ENCODE data around the gene CYFIP1. TPM values are rescaled to one million over a fixed set of nuclear protein-coding genes. Genes with fewer than 3 reads are reported as not detected.

Gene CYFIP1
- total and polyA plus RNA-seq, 9 of the 15 experiments (the other 6 are each of a cell fraction or from before 2014, with no cell fraction given), result 3.8 to 59.8 (median 28.3) TPM

DNA sequence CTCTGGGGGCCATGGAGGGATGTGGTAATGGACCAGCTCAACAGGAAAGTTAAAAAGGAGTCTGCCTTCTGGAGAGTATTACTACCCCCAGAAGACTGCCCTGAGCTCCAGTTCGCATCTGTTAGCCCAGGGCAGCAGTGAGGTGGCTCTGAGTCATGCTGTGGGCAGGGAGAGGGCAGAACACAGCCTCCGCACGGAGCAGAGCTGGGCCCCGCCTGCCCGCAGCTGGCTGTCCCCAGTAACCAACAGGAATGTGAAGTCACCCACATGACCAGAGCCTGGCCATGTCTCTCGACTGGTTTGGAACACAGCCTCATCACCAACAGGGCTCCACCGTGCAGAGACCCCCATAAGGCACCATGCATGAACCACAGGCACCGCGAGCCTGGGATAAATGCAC, 62.1 kb downstream of the CYFIP1 start:
- no peak for ATAC-seq
- Histone ChIP-seq H3K9me3 (replicated peaks; ENCODE audit: control insufficient read depth, insufficient read depth, low read depth, low read length) (no peaks in the 10 kb centered on the region), H3K9me1 (ENCODE audit: control insufficient read depth, insufficient read depth, low read length) (no peaks in the 10 kb centered on the region), H3K27me3 (ENCODE audit: control insufficient read depth in 2 of 2, insufficient read depth in 2 of 2, low read length in 2 of 2) (no peaks in the 10 kb centered on the region), H3K79me2 (ENCODE audit: control insufficient read depth, insufficient read depth, low read length) (no peaks in the 10 kb centered on the region), H2AFZ (ENCODE audit: low read depth, low read length) (no peak overlapping the region), H3K9ac (ENCODE audit: insufficient read depth in 1 of 2, low read depth in 2 of 2, low read length in 2 of 2) (no peak overlapping the region), H3K27ac (ENCODE audit: extremely low read depth, low read depth, low read length) (no peak overlapping the region), H3K4me2 (ENCODE audit: insufficient read depth, low read length) (no peak overlapping the region), H3K4me3 (no peak overlapping the region), H4K20me1 (replicated peaks; ENCODE audit: control insufficient read depth, insufficient read depth, low read length) (no peaks in the 10 kb centered on the region), H3K36me3 (ENCODE audit: control insufficient read depth, insufficient read depth, low read length) (peaks cover 20% of the 10 kb centered on the region; the same call in 2 of the 3 replicates), H3K4me1 (replicated peaks in 1 of 2; ENCODE audit: control insufficient read depth in 2 of 2, insufficient read depth in 2 of 2, low read length in 2 of 2) (peaks cover 0 to 7% of the 10 kb centered on the region in 2 experiments; a peak in 1 of 5 replicates)
- WGBS (ENCODE audit: insufficient coverage, low coverage, missing lambda C conversion rate), result 69% methylated on average over 9 of the region's 9 CpGs
- ChIA-PET CTCF (ENCODE audit: low intra/inter-chr PET ratio) (no interaction called here), POLR2A (interaction anchor here (1.0 kb wide), 1 partner anchor 16 kb away, joined by 3 read pairs; no protein-coding TSS in a partner anchor)
- DNase-seq (ENCODE audit: extremely low read depth in 1 of 4, low spot score in 3 of 4), result no peak
- intact Hi-C loops (cut with micrococcal nuclease), result no loop called here
- no peak for FAIRE-seq
- BruUV-seq (replicated peaks), result no TSS peak
- TF ChIP-seq, protein P1, sequence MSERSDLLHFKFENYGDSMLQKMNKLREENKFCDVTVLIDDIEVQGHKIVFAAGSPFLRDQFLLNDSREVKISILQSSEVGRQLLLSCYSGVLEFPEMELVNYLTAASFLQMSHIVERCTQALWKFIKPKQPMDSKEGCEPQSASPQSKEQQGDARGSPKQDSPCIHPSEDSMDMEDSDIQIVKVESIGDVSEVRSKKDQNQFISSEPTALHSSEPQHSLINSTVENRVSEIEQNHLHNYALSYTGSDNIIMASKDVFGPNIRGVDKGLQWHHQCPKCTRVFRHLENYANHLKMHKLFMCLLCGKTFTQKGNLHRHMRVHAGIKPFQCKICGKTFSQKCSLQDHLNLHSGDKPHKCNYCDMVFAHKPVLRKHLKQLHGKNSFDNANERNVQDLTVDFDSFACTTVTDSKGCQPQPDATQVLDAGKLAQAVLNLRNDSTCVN (CRISPR knock-in tag; IDR thresholded peaks at IDR 0.05), result no peak
- in situ Hi-C loops (cut with MboI), result no loop called here

DNA sequence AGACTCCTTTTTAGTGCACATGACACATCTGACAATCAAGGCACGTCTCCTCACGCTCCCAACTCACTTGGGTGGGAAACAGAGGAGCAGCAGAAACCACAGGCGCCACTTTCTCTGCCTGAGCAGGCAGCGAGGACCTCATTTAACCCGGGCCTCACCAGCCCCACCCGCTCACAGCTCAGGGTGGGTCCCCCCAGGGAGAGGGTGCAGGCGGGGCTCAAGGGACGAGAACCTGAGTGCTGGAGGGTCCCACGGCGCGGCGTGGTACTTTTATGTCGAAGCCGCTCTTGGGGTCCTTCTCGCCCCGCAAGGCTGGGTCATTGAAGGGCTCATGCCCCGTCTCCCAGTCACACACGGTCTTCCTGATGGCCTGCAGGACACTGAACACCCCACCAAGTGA, 62.6 kb downstream of the CYFIP1 start:
- Histone ChIP-seq H3K9me3 (replicated peaks; ENCODE audit: control insufficient read depth, insufficient read depth, low read depth, low read length) (no peaks in the 10 kb centered on the region), H2AFZ (ENCODE audit: low read depth, low read length) (no peak overlapping the region), H3K4me2 (ENCODE audit: insufficient read depth, low read length) (no peak overlapping the region), H4K20me1 (replicated peaks; ENCODE audit: control insufficient read depth, insufficient read depth, low read length) (no peaks in the 10 kb centered on the region), H3K36me3 (ENCODE audit: control insufficient read depth, insufficient read depth, low read length) (peaks cover 20% of the 10 kb centered on the region; the same call in 2 of the 3 replicates), H3K27ac (ENCODE audit: extremely low read depth, low read depth, low read length) (no peak overlapping the region), H3K4me3 (no peak overlapping the region), H3K9ac (ENCODE audit: insufficient read depth in 1 of 2, low read depth in 2 of 2, low read length in 2 of 2) (peak overlapping the region in 1 of 2 experiments; percentile 7; a peak in 1 of 4 replicates), H3K27me3 (ENCODE audit: control insufficient read depth in 2 of 2, insufficient read depth in 2 of 2, low read length in 2 of 2) (no peaks in the 10 kb centered on the region), H3K4me1 (replicated peaks in 1 of 2; ENCODE audit: control insufficient read depth in 2 of 2, insufficient read depth in 2 of 2, low read length in 2 of 2) (peaks cover 0 to 7% of the 10 kb centered on the region in 2 experiments; a peak in 1 of 5 replicates), H3K9me1 (ENCODE audit: control insufficient read depth, insufficient read depth, low read length) (no peaks in the 10 kb centered on the region), H3K79me2 (ENCODE audit: control insufficient read depth, insufficient read depth, low read length) (no peaks in the 10 kb centered on the region)
- ChIA-PET POLR2A (interaction anchor here (1.0 kb wide), 1 partner anchor 15 kb away, joined by 3 read pairs; no protein-coding TSS in a partner anchor), CTCF (ENCODE audit: low intra/inter-chr PET ratio) (no interaction called here)
- in situ Hi-C loops (cut with MboI) (no loop called here), intact Hi-C loops (cut with micrococcal nuclease) (no loop called here)
- FAIRE-seq (no peak), DNase-seq (ENCODE audit: extremely low read depth in 1 of 4, low spot score in 3 of 4) (no peak), ATAC-seq (no peak)
- BruUV-seq (replicated peaks), result no TSS peak
- WGBS (ENCODE audit: insufficient coverage, low coverage, missing lambda C conversion rate), result 87% methylated on average over 12 of the region's 18 CpGs
- TF ChIP-seq, protein P2, sequence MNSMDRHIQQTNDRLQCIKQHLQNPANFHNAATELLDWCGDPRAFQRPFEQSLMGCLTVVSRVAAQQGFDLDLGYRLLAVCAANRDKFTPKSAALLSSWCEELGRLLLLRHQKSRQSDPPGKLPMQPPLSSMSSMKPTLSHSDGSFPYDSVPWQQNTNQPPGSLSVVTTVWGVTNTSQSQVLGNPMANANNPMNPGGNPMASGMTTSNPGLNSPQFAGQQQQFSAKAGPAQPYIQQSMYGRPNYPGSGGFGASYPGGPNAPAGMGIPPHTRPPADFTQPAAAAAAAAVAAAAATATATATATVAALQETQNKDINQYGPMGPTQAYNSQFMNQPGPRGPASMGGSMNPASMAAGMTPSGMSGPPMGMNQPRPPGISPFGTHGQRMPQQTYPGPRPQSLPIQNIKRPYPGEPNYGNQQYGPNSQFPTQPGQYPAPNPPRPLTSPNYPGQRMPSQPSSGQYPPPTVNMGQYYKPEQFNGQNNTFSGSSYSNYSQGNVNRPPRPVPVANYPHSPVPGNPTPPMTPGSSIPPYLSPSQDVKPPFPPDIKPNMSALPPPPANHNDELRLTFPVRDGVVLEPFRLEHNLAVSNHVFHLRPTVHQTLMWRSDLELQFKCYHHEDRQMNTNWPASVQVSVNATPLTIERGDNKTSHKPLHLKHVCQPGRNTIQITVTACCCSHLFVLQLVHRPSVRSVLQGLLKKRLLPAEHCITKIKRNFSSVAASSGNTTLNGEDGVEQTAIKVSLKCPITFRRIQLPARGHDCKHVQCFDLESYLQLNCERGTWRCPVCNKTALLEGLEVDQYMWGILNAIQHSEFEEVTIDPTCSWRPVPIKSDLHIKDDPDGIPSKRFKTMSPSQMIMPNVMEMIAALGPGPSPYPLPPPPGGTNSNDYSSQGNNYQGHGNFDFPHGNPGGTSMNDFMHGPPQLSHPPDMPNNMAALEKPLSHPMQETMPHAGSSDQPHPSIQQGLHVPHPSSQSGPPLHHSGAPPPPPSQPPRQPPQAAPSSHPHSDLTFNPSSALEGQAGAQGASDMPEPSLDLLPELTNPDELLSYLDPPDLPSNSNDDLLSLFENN (IDR thresholded peaks at IDR 0.05; ENCODE audit: low read depth in 2 of 2, low read length in 2 of 2), result no peak
- TF ChIP-seq, protein P3, sequence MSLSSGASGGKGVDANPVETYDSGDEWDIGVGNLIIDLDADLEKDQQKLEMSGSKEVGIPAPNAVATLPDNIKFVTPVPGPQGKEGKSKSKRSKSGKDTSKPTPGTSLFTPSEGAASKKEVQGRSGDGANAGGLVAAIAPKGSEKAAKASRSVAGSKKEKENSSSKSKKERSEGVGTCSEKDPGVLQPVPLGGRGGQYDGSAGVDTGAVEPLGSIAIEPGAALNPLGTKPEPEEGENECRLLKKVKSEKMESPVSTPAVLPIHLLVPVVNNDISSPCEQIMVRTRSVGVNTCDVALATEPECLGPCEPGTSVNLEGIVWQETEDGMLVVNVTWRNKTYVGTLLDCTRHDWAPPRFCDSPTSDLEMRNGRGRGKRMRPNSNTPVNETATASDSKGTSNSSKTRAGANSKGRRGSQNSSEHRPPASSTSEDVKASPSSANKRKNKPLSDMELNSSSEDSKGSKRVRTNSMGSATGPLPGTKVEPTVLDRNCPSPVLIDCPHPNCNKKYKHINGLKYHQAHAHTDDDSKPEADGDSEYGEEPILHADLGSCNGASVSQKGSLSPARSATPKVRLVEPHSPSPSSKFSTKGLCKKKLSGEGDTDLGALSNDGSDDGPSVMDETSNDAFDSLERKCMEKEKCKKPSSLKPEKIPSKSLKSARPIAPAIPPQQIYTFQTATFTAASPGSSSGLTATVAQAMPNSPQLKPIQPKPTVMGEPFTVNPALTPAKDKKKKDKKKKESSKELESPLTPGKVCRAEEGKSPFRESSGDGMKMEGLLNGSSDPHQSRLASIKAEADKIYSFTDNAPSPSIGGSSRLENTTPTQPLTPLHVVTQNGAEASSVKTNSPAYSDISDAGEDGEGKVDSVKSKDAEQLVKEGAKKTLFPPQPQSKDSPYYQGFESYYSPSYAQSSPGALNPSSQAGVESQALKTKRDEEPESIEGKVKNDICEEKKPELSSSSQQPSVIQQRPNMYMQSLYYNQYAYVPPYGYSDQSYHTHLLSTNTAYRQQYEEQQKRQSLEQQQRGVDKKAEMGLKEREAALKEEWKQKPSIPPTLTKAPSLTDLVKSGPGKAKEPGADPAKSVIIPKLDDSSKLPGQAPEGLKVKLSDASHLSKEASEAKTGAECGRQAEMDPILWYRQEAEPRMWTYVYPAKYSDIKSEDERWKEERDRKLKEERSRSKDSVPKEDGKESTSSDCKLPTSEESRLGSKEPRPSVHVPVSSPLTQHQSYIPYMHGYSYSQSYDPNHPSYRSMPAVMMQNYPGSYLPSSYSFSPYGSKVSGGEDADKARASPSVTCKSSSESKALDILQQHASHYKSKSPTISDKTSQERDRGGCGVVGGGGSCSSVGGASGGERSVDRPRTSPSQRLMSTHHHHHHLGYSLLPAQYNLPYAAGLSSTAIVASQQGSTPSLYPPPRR (CRISPR knock-in tag; IDR thresholded peaks at IDR 0.05; ENCODE audit: borderline replicate concordance), result no peak

Data from K562 (cell line).